ENCODE results near the gene PAGR1. TPM values are rescaled to one million over a fixed set of nuclear protein-coding genes. Genes with fewer than 3 reads are reported as not detected.

Gene PAGR1
- total and polyA plus RNA-seq, 10 of the 15 experiments (the other 5 are each of a cell fraction or from before 2014, with no cell fraction given): 1.1 to 57.7 (median 23.4) TPM

GRCh38 chr16:29862884-29863668 is 47.1 kb downstream of the PAGR1 start, which contains the start of gene CDIPT (continued):
- TF ChIP-seq RELB (IDR thresholded peaks at IDR 0.05; ENCODE audit: low read depth) (peak; percentile 100), TARDBP (IDR thresholded peaks at IDR 0.05; ENCODE audit: borderline replicate concordance) (no peak), ZBTB40 (IDR thresholded peaks at IDR 0.05; ENCODE audit: borderline replicate concordance) (peak; percentile 80; the same call in 1 of the 2 replicates), RELA (IDR thresholded peaks at IDR 0.05; ENCODE audit: borderline replicate concordance, partially characterized antibody) (peak; percentile 76), IKZF2 (IDR thresholded peaks at IDR 0.05) (peak in 1 of 2 experiments; percentile 36; a peak in 1 of 4 replicates), STAT1 (conservative IDR thresholded peaks at IDR 0.05) (peak; percentile 94; the same call in 1 of the 2 replicates), CBX3 (IDR thresholded peaks at IDR 0.05; ENCODE audit: borderline replicate concordance, low read depth) (no peak), ETV6 (conservative IDR thresholded peaks at IDR 0.05 in 1 of 2, IDR thresholded peaks at IDR 0.05 in 1 of 2; ENCODE audit: borderline replicate concordance in 1 of 2, low read depth in 1 of 2) (peak in 1 of 2 experiments; percentile 6; a peak in 1 of 4 replicates), ZNF24 (IDR thresholded peaks at IDR 0.05) (peak; percentile 54; the same call in 1 of the 2 replicates), CHD2 (IDR thresholded peaks at IDR 0.05; ENCODE audit: borderline replicate concordance, low read depth, low read length) (no peak), POU2F2 (IDR thresholded peaks at IDR 0.05; ENCODE audit: borderline replicate concordance, low read depth, low read length) (0 out of 3 replicates have a peak, but pooled peaks have one; percentile 16), RB1 (IDR thresholded peaks at IDR 0.05; ENCODE audit: borderline replicate concordance) (peak; percentile 93), POLR2AphosphoS5 (IDR thresholded peaks at IDR 0.05; ENCODE audit: low read length) (no peak), ATF7 (IDR thresholded peaks at IDR 0.05; ENCODE audit: low read depth) (peak; percentile 100), SMAD5 (IDR thresholded peaks at IDR 0.05; ENCODE audit: low read depth) (no peak), BACH1 (IDR thresholded peaks at IDR 0.05; ENCODE audit: borderline replicate concordance) (peak; percentile 26; the same call in 1 of the 2 replicates), SUPT20H (IDR thresholded peaks at IDR 0.05; ENCODE audit: borderline replicate concordance, control insufficient read depth, low read depth, low read length) (no peak), TCF7 (IDR thresholded peaks at IDR 0.05; ENCODE audit: borderline replicate concordance) (no peak), IKZF1 (conservative IDR thresholded peaks at IDR 0.05) (peak; percentile 87), FOS (IDR thresholded peaks at IDR 0.05; ENCODE audit: borderline replicate concordance, extremely low read depth, insufficient read length) (no peak), ASH2L (IDR thresholded peaks at IDR 0.05; ENCODE audit: borderline replicate concordance, low read depth) (0 out of 2 replicates have a peak, but pooled peaks have one; percentile 36), YBX1 (IDR thresholded peaks at IDR 0.05) (no peak), KLF5 (IDR thresholded peaks at IDR 0.05; ENCODE audit: partially characterized antibody) (peak; percentile 100)
- TF ChIP-seq, protein P1, sequence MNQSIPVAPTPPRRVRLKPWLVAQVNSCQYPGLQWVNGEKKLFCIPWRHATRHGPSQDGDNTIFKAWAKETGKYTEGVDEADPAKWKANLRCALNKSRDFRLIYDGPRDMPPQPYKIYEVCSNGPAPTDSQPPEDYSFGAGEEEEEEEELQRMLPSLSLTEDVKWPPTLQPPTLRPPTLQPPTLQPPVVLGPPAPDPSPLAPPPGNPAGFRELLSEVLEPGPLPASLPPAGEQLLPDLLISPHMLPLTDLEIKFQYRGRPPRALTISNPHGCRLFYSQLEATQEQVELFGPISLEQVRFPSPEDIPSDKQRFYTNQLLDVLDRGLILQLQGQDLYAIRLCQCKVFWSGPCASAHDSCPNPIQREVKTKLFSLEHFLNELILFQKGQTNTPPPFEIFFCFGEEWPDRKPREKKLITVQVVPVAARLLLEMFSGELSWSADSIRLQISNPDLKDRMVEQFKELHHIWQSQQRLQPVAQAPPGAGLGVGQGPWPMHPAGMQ (IDR thresholded peaks at IDR 0.05; ENCODE audit: borderline replicate concordance): no peak
